ENCODE results near the gene MAMDC2.

- TF ChIP-seq POLR2A (IDR thresholded peaks at IDR 0.05) (no peak), CTCF (IDR thresholded peaks at IDR 0.05) (no peak), POLR2AphosphoS5 (IDR thresholded peaks at IDR 0.05) (no peak), EP300 (IDR thresholded peaks at IDR 0.05) (no peak)
These were observed 216.4 kb downstream of the MAMDC2 start for GRCh38 chr9:70260007-70260443.

Data from gastroesophageal sphincter (tissue), 3 donors.